ENCODE measurements around the gene NFIC. TPM values are rescaled to one million over a fixed set of nuclear protein-coding genes. Genes with fewer than 3 reads are reported as not detected.

NFIC gene
- total and polyA plus RNA-seq, 4 donors: 12.8 to 100 (median 75.1) TPM

- WGBS: 87% methylated on average over 57 of the region's 57 CpGs
Measured at GRCh38 chr19:3463714-3464586, 97.6 kb downstream of the NFIC start.

DNA sequence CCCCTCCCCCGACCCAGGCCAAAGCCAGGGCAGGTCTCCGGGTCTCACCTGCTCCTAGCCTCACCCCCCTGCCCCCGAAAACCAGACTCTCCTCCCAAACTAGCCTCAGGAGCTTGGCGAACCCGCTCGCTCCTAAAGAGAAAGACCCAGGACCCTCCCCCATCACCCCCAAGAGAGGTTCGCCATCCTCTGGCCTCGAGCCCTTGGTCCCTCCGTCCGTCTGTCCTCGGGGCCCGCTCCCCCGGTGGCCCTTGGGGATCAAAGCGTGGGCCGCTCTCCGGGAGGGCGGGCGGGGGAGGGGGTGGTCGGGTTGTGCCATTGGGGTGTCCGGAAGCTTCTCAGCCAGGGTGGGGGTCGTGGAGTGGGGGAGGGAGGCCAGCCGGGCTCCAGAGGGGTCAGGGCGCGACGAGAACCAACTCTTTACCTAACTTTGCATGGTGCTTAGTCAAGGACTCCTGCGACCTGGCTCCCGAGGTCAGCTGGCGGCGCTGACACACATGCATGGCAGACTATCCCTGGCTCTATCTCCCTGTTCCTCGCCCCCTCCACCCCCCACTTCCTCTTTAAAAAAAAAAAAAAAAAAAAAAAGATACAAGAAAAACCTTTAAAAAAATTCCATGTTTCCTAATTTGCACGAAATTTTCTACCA lies 98.3 kb downstream of the NFIC start:
- Histone ChIP-seq H3K27me3 (ENCODE audit: control insufficient read depth in 4 of 4, insufficient read depth in 4 of 4, low read length in 3 of 4) (no peaks in the 10 kb centered on the region), H3K36me3 (ENCODE audit: control insufficient read depth in 4 of 4, insufficient read depth in 3 of 4, low read depth in 1 of 4, low read length in 3 of 4) (peaks cover 4 to 14% (median 6%) of the 10 kb centered on the region in 4 donors), H3K9me3 (ENCODE audit: control insufficient read depth in 4 of 4, low read length in 3 of 4) (no peaks in the 10 kb centered on the region), H3K27ac (ENCODE audit: low read depth in 1 of 2, low read length in 2 of 2) (no peak overlapping the region), H3K4me1 (ENCODE audit: control insufficient read depth in 4 of 4, insufficient read depth in 4 of 4, low read length in 3 of 4) (peaks cover 8 to 25% (median 14%) of the 10 kb centered on the region in 4 donors), H3K4me3 (ENCODE audit: low read depth in 1 of 3, low read length in 3 of 3) (no peak overlapping the region), H3K9ac (ENCODE audit: low read depth in 1 of 2, low read length in 2 of 2) (no peak overlapping the region)
- WGBS: 75% methylated on average over 31 of the region's 31 CpGs
- no peak for DNase-seq (ENCODE audit: low spot score)
- TF ChIP-seq ZBTB33 (IDR thresholded peaks at IDR 0.05) (no peak), HNF4G (IDR thresholded peaks at IDR 0.05) (no peak)
- TF ChIP-seq, protein P1, sequence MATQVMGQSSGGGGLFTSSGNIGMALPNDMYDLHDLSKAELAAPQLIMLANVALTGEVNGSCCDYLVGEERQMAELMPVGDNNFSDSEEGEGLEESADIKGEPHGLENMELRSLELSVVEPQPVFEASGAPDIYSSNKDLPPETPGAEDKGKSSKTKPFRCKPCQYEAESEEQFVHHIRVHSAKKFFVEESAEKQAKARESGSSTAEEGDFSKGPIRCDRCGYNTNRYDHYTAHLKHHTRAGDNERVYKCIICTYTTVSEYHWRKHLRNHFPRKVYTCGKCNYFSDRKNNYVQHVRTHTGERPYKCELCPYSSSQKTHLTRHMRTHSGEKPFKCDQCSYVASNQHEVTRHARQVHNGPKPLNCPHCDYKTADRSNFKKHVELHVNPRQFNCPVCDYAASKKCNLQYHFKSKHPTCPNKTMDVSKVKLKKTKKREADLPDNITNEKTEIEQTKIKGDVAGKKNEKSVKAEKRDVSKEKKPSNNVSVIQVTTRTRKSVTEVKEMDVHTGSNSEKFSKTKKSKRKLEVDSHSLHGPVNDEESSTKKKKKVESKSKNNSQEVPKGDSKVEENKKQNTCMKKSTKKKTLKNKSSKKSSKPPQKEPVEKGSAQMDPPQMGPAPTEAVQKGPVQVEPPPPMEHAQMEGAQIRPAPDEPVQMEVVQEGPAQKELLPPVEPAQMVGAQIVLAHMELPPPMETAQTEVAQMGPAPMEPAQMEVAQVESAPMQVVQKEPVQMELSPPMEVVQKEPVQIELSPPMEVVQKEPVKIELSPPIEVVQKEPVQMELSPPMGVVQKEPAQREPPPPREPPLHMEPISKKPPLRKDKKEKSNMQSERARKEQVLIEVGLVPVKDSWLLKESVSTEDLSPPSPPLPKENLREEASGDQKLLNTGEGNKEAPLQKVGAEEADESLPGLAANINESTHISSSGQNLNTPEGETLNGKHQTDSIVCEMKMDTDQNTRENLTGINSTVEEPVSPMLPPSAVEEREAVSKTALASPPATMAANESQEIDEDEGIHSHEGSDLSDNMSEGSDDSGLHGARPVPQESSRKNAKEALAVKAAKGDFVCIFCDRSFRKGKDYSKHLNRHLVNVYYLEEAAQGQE (IDR thresholded peaks at IDR 0.05): no peak

More at GRCh38 chr19:3463714-3464586, 97.6 kb downstream of the NFIC start:
- Histone ChIP-seq H3K4me1 (ENCODE audit: control insufficient read depth in 4 of 4, insufficient read depth in 4 of 4, low read length in 3 of 4) (peaks cover 14 to 31% (median 18%) of the 10 kb centered on the region in 4 donors), H3K9ac (ENCODE audit: low read depth in 1 of 2, low read length in 2 of 2) (no peak overlapping the region), H3K27me3 (ENCODE audit: control insufficient read depth in 4 of 4, insufficient read depth in 4 of 4, low read length in 3 of 4) (no peaks in the 10 kb centered on the region), H3K4me3 (ENCODE audit: low read depth in 1 of 3, low read length in 3 of 3) (no peak overlapping the region), H3K9me3 (ENCODE audit: control insufficient read depth in 4 of 4, low read length in 3 of 4) (no peaks in the 10 kb centered on the region), H3K27ac (ENCODE audit: low read depth in 1 of 2, low read length in 2 of 2) (no peak overlapping the region), H3K36me3 (ENCODE audit: control insufficient read depth in 4 of 4, insufficient read depth in 3 of 4, low read depth in 1 of 4, low read length in 3 of 4) (peaks cover 4 to 14% (median 6%) of the 10 kb centered on the region in 4 donors)
- no peak for DNase-seq (ENCODE audit: low spot score)
- TF ChIP-seq HNF4G (IDR thresholded peaks at IDR 0.05): no peak
- TF ChIP-seq CTCF (IDR thresholded peaks at IDR 0.05; ENCODE audit: low read depth, low read length, missing input control): no peak
- TF ChIP-seq, protein P2, sequence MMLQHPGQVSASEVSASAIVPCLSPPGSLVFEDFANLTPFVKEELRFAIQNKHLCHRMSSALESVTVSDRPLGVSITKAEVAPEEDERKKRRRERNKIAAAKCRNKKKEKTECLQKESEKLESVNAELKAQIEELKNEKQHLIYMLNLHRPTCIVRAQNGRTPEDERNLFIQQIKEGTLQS (IDR thresholded peaks at IDR 0.05): no peak
- TF ChIP-seq EGR1 (IDR thresholded peaks at IDR 0.05; ENCODE audit: low read depth in 2 of 2): no peak
- TF ChIP-seq GABPA (IDR thresholded peaks at IDR 0.05 in 1 of 2, conservative IDR thresholded peaks at IDR 0.05 in 1 of 2): no peak
- no peak for TF ChIP-seq FOXA2 (IDR thresholded peaks at IDR 0.05)
- TF ChIP-seq MAX (IDR thresholded peaks at IDR 0.05): no peak
- TF ChIP-seq HNF4A (conservative IDR thresholded peaks at IDR 0.05): no peak
- TF ChIP-seq, protein P1 (IDR thresholded peaks at IDR 0.05): no peak
- TF ChIP-seq RAD21 (IDR thresholded peaks at IDR 0.05): no peak
